T-cell (primary cell): ENCODE data around the gene XAGE1A. TPM values are rescaled to one million over a fixed set of nuclear protein-coding genes. Genes with fewer than 3 reads are reported as not detected.
"Not testable (repeated sequence)": the region's sequence is repeated elsewhere in the genome, so short reads cannot be mapped to it uniquely, and the experiment has no call there.

Source experiments
- ATAC-seq, 4 experiments: fragments of 200-7000 bp in 3 of 4; fragments of 150-1000 bp in 1 of 4; cut with Tn5 transposase; replicated peaks in 1 of 4; 1 replicate in 3 of 4; 2 replicates in 1 of 4; pipeline ENCODE4 v1.10.0; 2021; ENCODE audit warnings: moderate library complexity in 3 of 4, mild to moderate bottlenecking in 2 of 4, moderate number of reproducible peaks in 1 of 4
- CTCF ChIA-PET, 2 donors: fragments of 300-600 bp; sonication (Branson Sonifier 250); formaldehyde crosslinking; loops; one replicate each; lab custom pipeline; 2022; ENCODE audit warnings: antibody characterized with exemption in 2 of 2; lab: Charles Lee
- POLR2A ChIA-PET, 2 donors: fragments of 300-600 bp; sonication (Branson Sonifier 250); formaldehyde crosslinking; loops; one replicate each; lab custom pipeline; 2022; ENCODE audit warnings: antibody characterized with exemption in 2 of 2; lab: Charles Lee
- DNase-seq, 35 experiments: peaks; one replicate each; pipeline versions ENCODE4 v3.0.0 to v3.0.0-alpha.2; 2013 to 2023
- H3K27ac ChIP-seq: one replicate; pipeline ENCODE4 v1.5.1; 2013; ENCODE audit warnings: low read length
- H3K27me3 ChIP-seq, 2 experiments: replicated peaks in 1 of 2; 1 replicate in 1 of 2; 2 replicates in 1 of 2; pipeline versions ENCODE4 v1.6.1 to v1.7.0; 2013; ENCODE audit warnings: low read length in 1 of 2, mixed read lengths in 1 of 2; ENCODE audit not compliant: control insufficient read depth in 2 of 2, insufficient read depth in 2 of 2; ENCODE audit errors: extremely low read depth in 1 of 2
- H3K36me3 ChIP-seq, 2 donors: 1 replicate in 1 of 2; 2 replicates in 1 of 2; pipeline versions ENCODE4 v1.6.1 to v1.7.0; 2013; ENCODE audit warnings: low read length in 1 of 2; ENCODE audit not compliant: control insufficient read depth in 2 of 2, insufficient read depth in 1 of 2; ENCODE audit errors: extremely low read depth in 1 of 2
- H3K4me1 ChIP-seq, 2 experiments: 1 replicate in 1 of 2; 2 replicates in 1 of 2; pipeline versions ENCODE4 v1.6.1 to v1.7.0; 2013; ENCODE audit warnings: low read length in 2 of 2, mixed read lengths in 1 of 2; ENCODE audit not compliant: insufficient read depth in 2 of 2, control insufficient read depth in 1 of 2; ENCODE audit errors: extremely low read depth in 1 of 2
- H3K4me3 ChIP-seq, 2 donors: 1 replicate in 1 of 2; 2 replicates in 1 of 2; pipeline versions ENCODE4 v1.5.1 to v1.7.0; 2013; ENCODE audit warnings: mild to moderate bottlenecking in 2 of 2, low read length in 1 of 2, moderate library complexity in 1 of 2; ENCODE audit not compliant: control insufficient read depth in 1 of 2; ENCODE audit errors: extremely low read depth in 1 of 2
- H3K9me3 ChIP-seq: 2 replicates; pipeline ENCODE4 v1.7.0; 2013
- H3K27ac Mint-ChIP-seq, 2 donors: one replicate each; pipeline ENCODE4 v1.8.0; 2020 to 2021; ENCODE audit warnings: mild to moderate bottlenecking in 2 of 2, mixed read lengths in 2 of 2
- H3K27me3 Mint-ChIP-seq, 2 donors: one replicate each; pipeline ENCODE4 v1.8.0; 2021 to 2022; ENCODE audit warnings: mixed read lengths in 2 of 2
- H3K36me3 Mint-ChIP-seq: one replicate; pipeline ENCODE4 v1.8.0; 2021; ENCODE audit warnings: mixed read lengths
- H3K4me1 Mint-ChIP-seq, 3 donors: one replicate each; pipeline ENCODE4 v1.8.0; 2020 to 2022; ENCODE audit warnings: mixed read lengths in 3 of 3, mild to moderate bottlenecking in 1 of 3
- H3K4me3 Mint-ChIP-seq, 3 donors: one replicate each; pipeline ENCODE4 v1.8.0; 2020 to 2022; ENCODE audit warnings: mild to moderate bottlenecking in 3 of 3, mixed read lengths in 3 of 3, moderate library complexity in 3 of 3
- H3K9me3 Mint-ChIP-seq, 3 donors: one replicate each; pipeline ENCODE4 v1.8.0; 2020 to 2022; ENCODE audit warnings: mixed read lengths in 3 of 3
- WGBS: methylation state at CpG from one replicate; pipeline ENCODE4 v1.1.5; 2013; ENCODE audit warnings: missing lambda C conversion rate; ENCODE audit not compliant: insufficient coverage; 5-methylcytosine and 5-hydroxymethylcytosine counted together
- total RNA-seq, 35 experiments: library from RNA in 6 of 35; stranded (reverse) in 6 of 35; fragments of 120-200 nt in 1 of 35; gene quantifications; one replicate each; pipeline versions ENCODE4 v1.2.1 to v1.2.4 and lab custom pipeline; 2013 to 2026

XAGE1A gene
- total RNA-seq, 5 donors from 2014 or later (not counting 1 experiment from before 2014, with no cell fraction given): not detected

DNA sequence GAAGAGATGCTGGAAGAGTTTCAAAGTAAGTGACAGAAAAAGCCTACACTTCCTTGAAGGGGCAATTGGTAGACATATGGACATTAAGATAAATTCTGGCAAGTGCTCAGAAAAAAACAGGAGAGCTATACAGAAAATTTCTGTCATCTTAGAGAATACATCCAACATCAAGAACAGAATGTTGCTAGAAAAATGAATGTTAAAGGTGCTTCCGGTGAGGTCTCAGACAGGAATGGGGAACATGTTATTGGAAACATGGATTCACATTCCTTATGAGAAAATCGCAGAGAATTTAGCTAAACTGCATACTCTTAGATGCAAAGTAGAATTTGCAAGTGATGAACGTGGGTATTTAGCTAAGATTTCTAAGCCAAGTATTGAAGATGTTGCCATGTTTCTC is 11.7 kb downstream of the XAGE1A start:
- ChIA-PET CTCF (no interaction called here), POLR2A (no interaction called here)
- Mint-ChIP-seq H3K4me1 (no peaks in the 10 kb centered on the region), H3K36me3 (no peaks in the 10 kb centered on the region), H3K9me3 (no peaks in the 10 kb centered on the region), H3K4me3 (no peak overlapping the region), H3K27ac (no peak overlapping the region), H3K27me3 (peaks cover 6 to 32% of the 10 kb centered on the region in 2 donors)
- no peak overlapping the region for H3K4me3 ChIP-seq
- H3K27ac ChIP-seq: no peak overlapping the region
- ATAC-seq (no peak), DNase-seq (no peak)
- H3K36me3 ChIP-seq: no peaks in the 10 kb centered on the region
- WGBS: no CpG with 5 or more reads among the region's 3 CpGs
- peaks cover 0 to 6% of the 10 kb centered on the region in 2 experiments for H3K27me3 ChIP-seq
- no peaks in the 10 kb centered on the region for H3K9me3 ChIP-seq
- no peaks in the 10 kb centered on the region for H3K4me1 ChIP-seq

DNA sequence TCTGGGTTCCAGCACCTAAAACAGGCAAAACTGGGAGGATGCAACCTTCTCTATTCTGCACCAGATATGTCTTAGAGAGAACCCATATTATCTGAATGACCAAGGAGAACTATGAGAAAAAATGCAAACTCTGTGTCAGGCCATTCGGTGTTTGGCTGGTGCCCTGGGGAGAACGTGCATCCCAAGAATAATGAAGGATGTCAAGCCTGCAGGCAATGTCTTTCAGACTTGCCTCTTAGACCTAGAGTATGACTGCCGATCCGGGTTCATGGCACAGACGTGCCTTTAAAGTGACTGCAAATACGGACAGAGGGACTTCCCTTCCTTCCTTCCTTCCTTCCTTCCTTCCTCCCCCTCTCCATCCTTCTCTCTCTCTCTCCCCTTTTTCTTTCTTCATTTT is 14.3 kb downstream of the XAGE1A start:
- Mint-ChIP-seq H3K36me3 (no peaks in the 10 kb centered on the region), H3K4me1 (no peaks in the 10 kb centered on the region), H3K9me3 (no peaks in the 10 kb centered on the region), H3K27me3 (peaks cover 3 to 13% of the 10 kb centered on the region in 2 donors), H3K27ac (no peak overlapping the region), H3K4me3 (no peak overlapping the region)
- DNase-seq (no peak), ATAC-seq (no peak)
- POLR2A ChIA-PET: no interaction called here
- Histone ChIP-seq H3K9me3 (no peaks in the 10 kb centered on the region), H3K4me1 (no peaks in the 10 kb centered on the region), H3K27ac (no peak overlapping the region), H3K4me3 (no peak overlapping the region), H3K36me3 (no peaks in the 10 kb centered on the region), H3K27me3 (peaks cover 0 to 4% of the 10 kb centered on the region in 2 experiments)
- CTCF ChIA-PET: no interaction called here
- WGBS: 75% methylated on average over 5 of the region's 6 CpGs

DNA sequence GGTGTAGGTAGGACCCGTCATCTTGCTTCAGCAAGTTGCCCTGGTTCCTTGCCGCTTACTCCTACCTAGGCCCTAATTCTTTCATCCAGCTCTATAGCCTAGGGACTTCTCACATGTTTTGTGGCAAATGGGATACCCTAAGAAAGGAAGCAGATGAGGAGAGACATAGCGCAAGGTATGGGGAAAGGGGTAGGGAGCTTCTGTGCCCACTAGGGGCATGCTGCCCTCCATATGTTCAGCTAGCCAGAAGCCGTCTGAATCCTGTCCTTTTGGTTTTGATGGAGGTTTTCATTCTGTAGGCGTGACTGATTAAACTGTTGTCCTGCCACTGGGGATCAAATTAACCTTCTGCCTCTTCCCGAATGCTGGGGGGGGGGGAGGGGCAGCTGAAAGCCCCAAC is 15.5 kb downstream of the XAGE1A start:
- CTCF ChIA-PET, H3K9me3 Mint-ChIP-seq, H3K27me3 Mint-ChIP-seq, H3K4me1 ChIP-seq, ATAC-seq, POLR2A ChIA-PET, H3K4me1 Mint-ChIP-seq, H3K27ac ChIP-seq, DNase-seq, H3K4me3 Mint-ChIP-seq, H3K9me3 ChIP-seq, H3K4me3 ChIP-seq, H3K36me3 ChIP-seq, H3K36me3 Mint-ChIP-seq, H3K27me3 ChIP-seq, H3K27ac Mint-ChIP-seq: not testable (repeated sequence)
- WGBS: no CpG with 5 or more reads among the region's 6 CpGs

DNA sequence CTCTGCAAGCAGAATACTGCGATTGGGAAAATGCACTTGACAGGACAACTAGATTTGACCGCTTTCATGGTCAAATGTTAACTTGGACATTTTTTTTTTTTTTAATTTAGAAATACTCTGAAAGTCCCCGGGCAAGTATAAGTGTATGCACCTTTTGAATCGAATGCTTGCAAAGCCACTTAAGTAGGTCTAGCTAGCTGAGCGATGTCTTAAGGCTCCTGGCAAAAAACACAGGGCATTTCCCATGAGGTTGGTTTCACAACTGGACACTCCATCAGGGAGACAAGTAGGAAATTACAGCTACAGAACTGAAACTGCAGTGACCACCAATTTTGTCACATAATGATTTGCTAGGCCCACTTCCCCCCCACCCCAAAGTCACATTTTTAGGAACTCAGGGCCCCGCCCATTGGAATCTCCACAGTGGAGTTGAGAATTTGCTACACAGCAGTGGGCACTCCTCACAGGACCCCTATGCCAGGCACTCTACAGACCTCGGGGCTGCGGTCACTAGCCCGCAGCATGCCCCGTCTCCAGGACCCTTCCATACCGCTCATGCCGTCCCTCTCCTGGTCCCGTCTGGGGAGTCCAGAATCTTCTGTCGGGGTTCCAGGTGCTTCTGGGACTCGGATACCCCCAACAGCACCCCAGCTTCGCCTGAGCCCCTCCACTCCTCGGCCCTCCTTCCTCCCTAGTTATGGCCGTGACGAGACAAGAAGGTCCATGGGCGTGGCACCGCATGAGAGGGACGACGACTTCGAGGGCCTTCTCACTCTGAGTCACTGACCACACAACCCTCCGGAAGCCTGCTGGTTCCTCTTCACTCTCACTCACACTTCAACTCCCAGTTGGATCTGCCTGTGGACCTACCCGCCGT is 20.7 kb downstream of the XAGE1A start:
- H3K27ac ChIP-seq, H3K27me3 Mint-ChIP-seq, H3K27me3 ChIP-seq, H3K36me3 Mint-ChIP-seq, H3K9me3 ChIP-seq, POLR2A ChIA-PET, H3K27ac Mint-ChIP-seq, H3K4me3 Mint-ChIP-seq, H3K4me1 ChIP-seq, CTCF ChIA-PET, H3K36me3 ChIP-seq, H3K4me1 Mint-ChIP-seq, ATAC-seq, DNase-seq, H3K9me3 Mint-ChIP-seq, H3K4me3 ChIP-seq: not testable (repeated sequence)
- WGBS: no CpG with 5 or more reads among the region's 27 CpGs

DNA sequence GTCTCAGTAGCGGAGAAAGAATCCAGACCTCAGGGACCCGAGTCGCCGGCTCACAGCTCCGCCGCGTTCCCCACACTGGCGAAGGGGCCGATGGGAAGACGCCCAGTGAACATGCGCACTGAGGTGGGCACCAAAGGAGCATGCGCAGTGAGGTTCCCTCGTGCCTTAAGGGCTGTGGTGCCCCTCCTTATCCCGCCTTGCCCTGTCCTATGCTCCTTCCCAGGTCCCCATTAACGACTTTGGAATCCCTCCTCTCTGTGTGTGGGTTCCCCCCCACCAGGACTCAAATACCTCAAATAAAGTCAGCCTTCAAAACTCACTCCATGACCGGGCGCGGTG is 21.3 kb downstream of the XAGE1A start, which contains the start of gene XAGE1B:
Gene XAGE1B (minus strand): TSS at position 77 of the 339 bp plus-strand sequence. CDS start 1,536 bp downstream, outside the sequence.
- ATAC-seq, H3K4me1 Mint-ChIP-seq, H3K9me3 ChIP-seq, DNase-seq, H3K27me3 ChIP-seq, CTCF ChIA-PET, H3K4me3 Mint-ChIP-seq, H3K27me3 Mint-ChIP-seq, H3K9me3 Mint-ChIP-seq, H3K4me1 ChIP-seq, H3K36me3 Mint-ChIP-seq, H3K27ac Mint-ChIP-seq, H3K36me3 ChIP-seq, POLR2A ChIA-PET, H3K27ac ChIP-seq, H3K4me3 ChIP-seq: not testable (repeated sequence)
- WGBS: no CpG with 5 or more reads among the region's 18 CpGs

DNA sequence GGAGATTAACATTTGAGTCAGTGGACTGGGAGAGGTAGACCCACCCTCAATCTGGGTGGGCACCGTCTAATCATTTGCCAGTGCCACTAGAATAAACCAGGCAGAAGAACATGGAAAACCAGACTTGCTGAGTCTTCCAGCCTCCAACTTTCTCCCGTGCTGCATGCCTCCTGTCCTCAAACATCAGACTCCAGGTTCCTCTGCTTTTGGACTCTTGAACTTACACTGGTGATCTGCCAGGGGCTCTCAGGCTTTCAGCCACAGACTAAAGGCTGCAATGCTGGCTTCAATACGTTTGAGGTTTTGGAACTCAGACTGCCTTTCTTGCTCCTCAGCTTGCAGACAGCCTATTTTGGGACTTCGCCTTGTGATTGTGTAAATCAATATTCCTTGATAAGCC is 45.4 kb downstream of the XAGE1A start:
- H3K9me3 ChIP-seq, H3K36me3 Mint-ChIP-seq, DNase-seq, H3K9me3 Mint-ChIP-seq, H3K27ac Mint-ChIP-seq, H3K36me3 ChIP-seq, H3K4me1 ChIP-seq, ATAC-seq, CTCF ChIA-PET, H3K4me3 Mint-ChIP-seq, POLR2A ChIA-PET, H3K27ac ChIP-seq, H3K4me3 ChIP-seq, H3K4me1 Mint-ChIP-seq, H3K27me3 ChIP-seq: not testable (repeated sequence)
- peaks cover 0 to 36% of the 10 kb centered on the region in 2 donors for H3K27me3 Mint-ChIP-seq
- WGBS: 70% methylated on average over 2 of the region's 4 CpGs
